PC-3 (cell line): Measurements from ENCODE around the gene COA1. TPM values are rescaled to one million over a fixed set of nuclear protein-coding genes. Genes with fewer than 3 reads are reported as not detected.

ENCODE experiments used
- ATAC-seq: fragments of 200-7000 bp; cut with Tn5 transposase; 2 replicates; pipeline ENCODE4 v1.9.1; 2020; ENCODE audit warnings: mild to moderate bottlenecking, moderate library complexity
- BruUV-seq: library from RNA; stranded (reverse); fragments of 400-500 nt; replicated peaks from 2 replicates; lab custom pipeline; 2021; lab: Mats Ljungman, UMichigan
- CTCF ChIA-PET: fragments of 300-600 bp; sonication (Branson Sonifier 250); formaldehyde crosslinking; loops from one replicate; lab custom pipeline; 2022; ENCODE audit warnings: antibody characterized with exemption; lab: Charles Lee
- POLR2A ChIA-PET: fragments of 300-600 bp; sonication (Branson Sonifier 250); formaldehyde crosslinking; loops from one replicate; lab custom pipeline; 2022; ENCODE audit warnings: antibody characterized with exemption; ENCODE audit not compliant: unreplicated experiment; lab: Charles Lee
- DNase-seq: peaks from one replicate; pipeline ENCODE4 v3.0.0-alpha.2; 2015
- H2AFZ ChIP-seq: fragments of 300-600 bp; sonication (generic); 2 replicates; pipeline ENCODE4 v1.6.0; 2016; ENCODE audit warnings: antibody characterized with exemption, low read length
- H3F3A ChIP-seq: fragments of 300-600 bp; sonication (generic); one replicate; pipeline ENCODE4 v1.6.0; 2017; ENCODE audit warnings: antibody characterized with exemption, low read length, control low read depth, mild to moderate bottlenecking; ENCODE audit not compliant: unreplicated experiment
- H3K27ac ChIP-seq: fragments of 300-600 bp; sonication (generic); 2 replicates; pipeline ENCODE4 v1.5.1; 2016; ENCODE audit warnings: mild to moderate bottlenecking, low read length
- H3K27me3 ChIP-seq: fragments of 300-600 bp; sonication (generic); 2 replicates; pipeline ENCODE4 v1.6.1; 2016; ENCODE audit warnings: low read length, mixed read lengths
- H3K36me3 ChIP-seq: fragments of 300-600 bp; sonication (generic); 2 replicates; pipeline ENCODE4 v1.6.1; 2016; ENCODE audit warnings: low read depth, mixed run types, low read length, mixed read lengths
- H3K4me1 ChIP-seq: fragments of 300-600 bp; sonication (generic); 2 replicates; pipeline ENCODE4 v1.5.1; 2016; ENCODE audit warnings: low read length; ENCODE audit not compliant: insufficient read depth
- H3K4me2 ChIP-seq: fragments of 300-600 bp; sonication (generic); 2 replicates; pipeline ENCODE4 v1.6.0; 2016; ENCODE audit warnings: low read length
- H3K4me3 ChIP-seq: fragments of 300-600 bp; sonication (generic); 2 replicates; pipeline ENCODE4 v1.5.1; 2016; ENCODE audit warnings: mild to moderate bottlenecking, low read length, mixed read lengths
- H3K79me2 ChIP-seq: fragments of 300-600 bp; sonication (generic); 2 replicates; pipeline ENCODE4 v1.6.1; 2017; ENCODE audit warnings: low read length, mixed read lengths
- H3K9ac ChIP-seq: fragments of 300-600 bp; sonication (generic); 2 replicates; pipeline ENCODE4 v1.6.0; 2016; ENCODE audit warnings: mild to moderate bottlenecking, low read length
- H3K9me2 ChIP-seq: fragments of 300-600 bp; sonication (generic); replicated peaks from 2 replicates; pipeline ENCODE4 v1.6.1; 2016; ENCODE audit warnings: mixed run types, low read length, mixed read lengths
- H3K9me3 ChIP-seq: fragments of 300-600 bp; sonication (generic); 2 replicates; pipeline ENCODE4 v1.6.1; 2016; ENCODE audit warnings: low read length, mixed read lengths
- H4K20me1 ChIP-seq: fragments of 300-600 bp; sonication (generic); 2 replicates; pipeline ENCODE4 v1.6.1; 2016; ENCODE audit warnings: low read length, mixed read lengths
- EZH2 ChIP-seq: fragments of 300-600 bp; sonication (generic); IDR thresholded peaks from one replicate; pipeline ENCODE4 v1.6.1; 2017; ENCODE audit warnings: antibody characterized with exemption, mild to moderate bottlenecking, low read length; ENCODE audit not compliant: unreplicated experiment
- EZH2phosphoT487 ChIP-seq: fragments of 300-600 bp; sonication (generic); IDR thresholded peaks from 2 replicates; pipeline ENCODE4 v1.6.1; 2018; ENCODE audit warnings: mild to moderate bottlenecking, antibody characterized with exemption, low read length, borderline replicate concordance
- intact Hi-C: fragments of 100-400 bp; cut with micrococcal nuclease; formaldehyde crosslinking; loops from 2 replicates; pipeline ENCODE4 v1.9.0; 2023
- total RNA-seq: library from RNA; depleted of rRNA; stranded (reverse); fragments of >200 nt; gene quantifications from 2 replicates; pipeline ENCODE4 v1.2.3, GENCODE V29; 2014
- TF ChIP-seq, protein P1 (sequence below): fragments of 300-600 bp; sonication (generic); conservative IDR thresholded peaks from 2 replicates; pipeline ENCODE4 v1.5.1; 2017; ENCODE audit warnings: antibody characterized with exemption, low read depth, mild to moderate bottlenecking, low read length

COA1 gene
- total RNA-seq, 1 experiment from 2014 or later = 82.0 TPM

DNA sequence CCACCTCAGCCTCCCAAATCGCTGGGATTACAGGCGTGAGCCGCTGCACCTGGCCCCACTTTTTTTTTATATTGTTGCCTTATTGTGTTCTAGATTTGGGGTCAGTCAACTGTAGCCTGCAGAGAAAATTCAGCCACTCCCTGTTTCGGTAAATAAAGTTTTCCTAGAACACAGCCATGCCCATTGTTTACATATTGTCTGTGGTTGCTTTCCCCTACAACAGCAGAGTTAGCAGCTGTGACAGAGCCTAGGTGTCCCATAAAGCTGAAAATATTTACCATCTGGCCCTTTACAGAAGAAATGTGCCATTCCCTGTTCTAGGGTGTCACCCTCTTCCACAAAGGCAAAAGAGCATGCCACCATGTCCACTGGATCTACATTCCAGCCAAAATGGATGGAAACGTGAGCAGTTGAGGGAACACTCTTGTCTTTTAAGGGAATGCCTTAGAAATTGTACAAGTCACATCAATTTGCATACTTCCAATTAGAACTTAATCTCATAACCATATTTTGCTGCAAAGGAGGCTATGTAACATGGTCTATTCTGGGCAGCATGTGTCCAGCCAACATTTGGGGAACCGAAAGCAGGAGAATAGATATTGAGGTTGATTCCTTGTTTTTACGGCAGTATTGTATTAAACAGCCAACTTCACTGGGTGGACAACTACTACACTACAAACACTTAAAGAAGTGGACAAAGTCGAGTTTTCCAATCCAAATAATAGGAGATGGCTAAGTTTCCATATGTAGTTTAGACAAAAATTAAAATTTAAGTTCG lies 18.2 kb upstream of the COA1 start:
- intact Hi-C loops = no loop called here

DNA sequence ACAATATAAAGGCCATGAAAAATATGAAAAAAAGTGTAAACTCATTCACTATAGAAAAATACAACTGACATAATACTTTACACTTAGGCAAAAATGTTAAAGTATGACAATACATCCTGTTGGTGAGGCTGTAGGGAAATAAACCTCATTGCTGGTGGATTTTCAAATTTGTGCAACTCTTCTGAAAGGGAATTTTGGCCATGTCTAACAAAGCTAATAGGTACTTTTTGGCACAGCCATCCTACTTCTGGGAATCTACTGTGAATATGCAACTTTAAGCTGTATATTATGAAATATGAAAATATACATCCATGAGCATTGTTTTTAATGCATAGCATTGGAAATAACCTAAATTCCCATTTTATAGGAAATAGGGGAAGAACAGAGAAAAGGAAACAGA lies 13.4 kb upstream of the COA1 start:
- H3K4me1 ChIP-seq = no peaks in the 10 kb centered on the region
- H3K79me2 ChIP-seq = no peaks in the 10 kb centered on the region
- DNase-seq (no peak), ATAC-seq (no peak)
- H3F3A ChIP-seq = no peaks in the 10 kb centered on the region
- no peaks in the 10 kb centered on the region for H3K36me3 ChIP-seq
- ChIA-PET CTCF (interaction anchor here (1.0 kb wide), 1 partner anchor 22 kb away, joined by 3 read pairs; no protein-coding TSS in a partner anchor), POLR2A (interaction anchor here (0.6 kb wide), 1 partner anchor 50 kb away, joined by 3 read pairs; no protein-coding TSS in a partner anchor)
- no peaks in the 10 kb centered on the region for H3K9me2 ChIP-seq
- no peaks in the 10 kb centered on the region for H3K9me3 ChIP-seq
- no peaks in the 10 kb centered on the region for H3K27me3 ChIP-seq
- intact Hi-C loops = no loop called here
- no peaks in the 10 kb centered on the region for H4K20me1 ChIP-seq
- TF ChIP-seq, protein P1, sequence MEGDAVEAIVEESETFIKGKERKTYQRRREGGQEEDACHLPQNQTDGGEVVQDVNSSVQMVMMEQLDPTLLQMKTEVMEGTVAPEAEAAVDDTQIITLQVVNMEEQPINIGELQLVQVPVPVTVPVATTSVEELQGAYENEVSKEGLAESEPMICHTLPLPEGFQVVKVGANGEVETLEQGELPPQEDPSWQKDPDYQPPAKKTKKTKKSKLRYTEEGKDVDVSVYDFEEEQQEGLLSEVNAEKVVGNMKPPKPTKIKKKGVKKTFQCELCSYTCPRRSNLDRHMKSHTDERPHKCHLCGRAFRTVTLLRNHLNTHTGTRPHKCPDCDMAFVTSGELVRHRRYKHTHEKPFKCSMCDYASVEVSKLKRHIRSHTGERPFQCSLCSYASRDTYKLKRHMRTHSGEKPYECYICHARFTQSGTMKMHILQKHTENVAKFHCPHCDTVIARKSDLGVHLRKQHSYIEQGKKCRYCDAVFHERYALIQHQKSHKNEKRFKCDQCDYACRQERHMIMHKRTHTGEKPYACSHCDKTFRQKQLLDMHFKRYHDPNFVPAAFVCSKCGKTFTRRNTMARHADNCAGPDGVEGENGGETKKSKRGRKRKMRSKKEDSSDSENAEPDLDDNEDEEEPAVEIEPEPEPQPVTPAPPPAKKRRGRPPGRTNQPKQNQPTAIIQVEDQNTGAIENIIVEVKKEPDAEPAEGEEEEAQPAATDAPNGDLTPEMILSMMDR = no peak
- TF ChIP-seq EZH2 (no peak), EZH2phosphoT487 (no peak)
- no TSS peak for BruUV-seq
- no peak overlapping the region for H3K27ac ChIP-seq
- H3K4me3 ChIP-seq = no peak overlapping the region
- H3K9ac ChIP-seq = no peak overlapping the region
- no peak overlapping the region for H2AFZ ChIP-seq
- no peak overlapping the region for H3K4me2 ChIP-seq

More for the DNA sequence above, 18.2 kb upstream of the COA1 start:
- no peaks in the 10 kb centered on the region for H4K20me1 ChIP-seq
- H3K27me3 ChIP-seq = no peaks in the 10 kb centered on the region
- BruUV-seq = no TSS peak
- no peaks in the 10 kb centered on the region for H3K9me3 ChIP-seq
- H3K79me2 ChIP-seq = no peaks in the 10 kb centered on the region
- no peak overlapping the region for H3K4me3 ChIP-seq
- no peak overlapping the region for H3K4me2 ChIP-seq
- no peaks in the 10 kb centered on the region for H3K4me1 ChIP-seq
- ChIA-PET POLR2A (no interaction called here), CTCF (no interaction called here)
- no peaks in the 10 kb centered on the region for H3F3A ChIP-seq
- no peak overlapping the region for H2AFZ ChIP-seq
- ATAC-seq (peak; percentile 42), DNase-seq (no peak)
- no peak overlapping the region for H3K9ac ChIP-seq
- H3K36me3 ChIP-seq = no peaks in the 10 kb centered on the region
- no peaks in the 10 kb centered on the region for H3K9me2 ChIP-seq
- TF ChIP-seq, protein P1 = no peak
- TF ChIP-seq EZH2 = no peak
- no peak for TF ChIP-seq EZH2phosphoT487
- H3K27ac ChIP-seq = no peak overlapping the region
